Transverse colon (tissue), 4 donors: ENCODE results near the gene SLC1A1. TPM values are rescaled to one million over a fixed set of nuclear protein-coding genes. Genes with fewer than 3 reads are reported as not detected.

Experiments
- DNase-seq: peaks from one replicate; pipeline ENCODE4 v3.0.0-alpha.2; 2019
- H3K27ac ChIP-seq, 4 donors: fragments of 200-600 bp; sonication (generic); 2 replicates each; pipeline ENCODE4 v1.5.1; 2016 to 2018; ENCODE audit warnings: inconsistent platforms in 4 of 4
- H3K27me3 ChIP-seq: fragments of 200-600 bp; sonication (generic); 2 replicates; pipeline ENCODE4 v1.5.1; 2017; ENCODE audit warnings: inconsistent platforms
- H3K36me3 ChIP-seq, 4 donors: fragments of 200-600 bp; sonication (generic); 2 replicates each; pipeline ENCODE4 v1.5.1; 2017 to 2019; ENCODE audit warnings: inconsistent platforms in 4 of 4
- H3K4me1 ChIP-seq, 4 donors: fragments of 200-600 bp; sonication (generic); 2 replicates each; pipeline ENCODE4 v1.5.1; 2017 to 2020; ENCODE audit warnings: inconsistent platforms in 4 of 4
- H3K4me3 ChIP-seq, 4 donors: fragments of 200-600 bp; sonication (generic); 1 replicate in 1 of 4; 2 replicates in 3 of 4; pipeline versions ENCODE4 v1.5.1 to v1.6.1; 2017 to 2019; ENCODE audit warnings: inconsistent platforms in 4 of 4
- H3K9me3 ChIP-seq, 2 donors: fragments of 200-600 bp; sonication (generic); 2 replicates each; pipeline ENCODE4 v1.5.1; 2017 to 2019; ENCODE audit warnings: inconsistent platforms in 2 of 2
- EP300 ChIP-seq: sonication (generic); formaldehyde crosslinking; IDR thresholded peaks from one replicate; pipeline ENCODE4 v1.6.1; 2017; ENCODE audit warnings: antibody characterized with exemption, low read depth
- POLR2A ChIP-seq: fragments of 450-650 bp; IDR thresholded peaks from one replicate; pipeline ENCODE4 v1.6.1; 2016; ENCODE audit warnings: antibody characterized with exemption, mild to moderate bottlenecking, moderate library complexity
- POLR2AphosphoS5 ChIP-seq, 3 donors: sonication (generic); formaldehyde crosslinking; IDR thresholded peaks; one replicate each; pipeline ENCODE4 v1.6.1; 2016; ENCODE audit warnings: antibody characterized with exemption in 3 of 3
- WGBS, 2 donors: methylation state at CpG; one replicate each; pipeline ENCODE4 v1.1.5; 2018; ENCODE audit warnings: low coverage in 1 of 2; 5-methylcytosine and 5-hydroxymethylcytosine counted together
- in situ Hi-C, 4 donors: fragments of 200-750 bp; cut with MboI; loops; one replicate each; pipeline versions ENCODE4 v1.15.0 to v1.15.1; 2017; ENCODE audit warnings: low sequenced_read_pairs in 3 of 4, low pct_ligation_motif_present in 1 of 4, low pct_unique_long_range_greater_than_20kb in 1 of 4
- intact Hi-C: fragments of 100-400 bp; cut with DNase I; formaldehyde crosslinking; loops from one replicate; pipeline ENCODE4 v1.15.1; 2023; ENCODE audit warnings: low total_unique reads
- total RNA-seq, 4 donors: library from RNA; depleted of rRNA; stranded (reverse); fragments of >200 nt; gene quantifications; one replicate each; pipeline ENCODE4 v1.1.0, GENCODE V29; 2016
- TF ChIP-seq, protein P1 (sequence below), 5 experiments: fragments of 200-600 bp in 3 of 5; fragments of 450-650 bp in 2 of 5; sonication (generic) in 3 of 5; IDR thresholded peaks; 1 replicate in 2 of 5; 2 replicates in 3 of 5; pipeline ENCODE4 v1.5.1; 2016 to 2017; ENCODE audit warnings: antibody characterized with exemption in 5 of 5, inconsistent platforms in 3 of 5, mild to moderate bottlenecking in 2 of 5, moderate library complexity in 1 of 5

Gene SLC1A1
- total RNA-seq, 4 donors from 2014 or later: 0.80 to 63.2 (median 28.7) TPM

DNA sequence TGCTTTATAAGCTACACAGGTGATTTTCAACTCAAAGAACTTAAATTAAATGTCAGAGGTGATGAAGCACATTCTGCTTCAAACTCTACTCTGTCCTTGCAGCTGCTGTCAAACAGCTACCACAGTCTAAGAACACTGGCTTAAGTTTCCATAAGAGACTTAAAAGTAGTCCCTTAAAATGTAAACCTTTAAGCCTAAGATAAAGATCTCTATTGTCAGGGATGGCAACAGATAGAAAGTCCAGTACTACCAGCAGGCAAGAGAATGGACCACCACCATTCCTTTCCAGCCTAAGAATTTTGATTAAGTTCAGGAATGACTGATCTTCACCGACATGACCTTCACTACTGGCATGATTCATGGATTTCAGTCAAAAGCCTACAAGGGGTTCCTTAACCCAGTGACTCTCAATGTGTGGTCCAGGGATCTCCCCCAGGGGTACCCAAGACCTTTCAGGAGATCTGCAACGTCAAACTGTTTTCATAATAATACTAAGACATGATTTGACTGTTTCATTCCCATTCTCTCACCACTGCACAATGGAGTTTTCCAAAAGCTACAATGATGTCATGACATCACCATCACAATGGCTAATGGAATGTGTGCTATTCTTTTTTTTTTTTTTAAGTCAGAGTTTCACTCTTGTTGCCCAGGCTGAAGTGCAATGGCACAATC lies 130.8 kb downstream of the SLC1A1 start:
- H3K36me3 ChIP-seq: no peaks in the 10 kb centered on the region
- WGBS, 2 donors: 54 to 64% methylated on average over 2 of the region's 2 CpGs
- in situ Hi-C loops: no loop called here

DNA sequence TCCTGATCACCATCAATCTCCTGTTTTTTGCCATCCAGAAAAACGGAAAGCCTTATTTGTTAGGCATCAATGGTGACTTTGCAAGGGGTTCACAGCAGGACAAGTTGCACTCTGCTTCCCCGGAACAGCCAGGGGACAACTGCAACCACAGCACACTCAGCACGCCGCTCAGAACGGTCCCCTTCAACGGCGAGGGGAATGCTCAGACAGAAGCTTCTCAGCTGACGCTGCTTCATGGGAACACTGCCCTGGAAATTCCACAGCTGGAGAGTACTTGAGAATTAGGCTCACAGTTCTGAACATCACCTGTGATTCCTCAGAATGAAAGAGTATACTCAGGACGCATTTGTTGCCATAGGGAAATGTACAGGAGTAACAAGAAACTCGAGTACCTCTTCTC lies 131.7 kb downstream of the SLC1A1 start:
- whole genome bisulfite sequencing, 2 donors: 88% methylated on average over 4 to 10 of the region's 10 CpGs
- no peak overlapping the region for H3K27ac ChIP-seq
- in situ Hi-C loops: no loop called here
- intact Hi-C loops: no loop called here
- no peak overlapping the region for H3K4me3 ChIP-seq
- no peak for DNase-seq
- H3K4me1 ChIP-seq: no peaks in the 10 kb centered on the region
- TF ChIP-seq, protein P1, sequence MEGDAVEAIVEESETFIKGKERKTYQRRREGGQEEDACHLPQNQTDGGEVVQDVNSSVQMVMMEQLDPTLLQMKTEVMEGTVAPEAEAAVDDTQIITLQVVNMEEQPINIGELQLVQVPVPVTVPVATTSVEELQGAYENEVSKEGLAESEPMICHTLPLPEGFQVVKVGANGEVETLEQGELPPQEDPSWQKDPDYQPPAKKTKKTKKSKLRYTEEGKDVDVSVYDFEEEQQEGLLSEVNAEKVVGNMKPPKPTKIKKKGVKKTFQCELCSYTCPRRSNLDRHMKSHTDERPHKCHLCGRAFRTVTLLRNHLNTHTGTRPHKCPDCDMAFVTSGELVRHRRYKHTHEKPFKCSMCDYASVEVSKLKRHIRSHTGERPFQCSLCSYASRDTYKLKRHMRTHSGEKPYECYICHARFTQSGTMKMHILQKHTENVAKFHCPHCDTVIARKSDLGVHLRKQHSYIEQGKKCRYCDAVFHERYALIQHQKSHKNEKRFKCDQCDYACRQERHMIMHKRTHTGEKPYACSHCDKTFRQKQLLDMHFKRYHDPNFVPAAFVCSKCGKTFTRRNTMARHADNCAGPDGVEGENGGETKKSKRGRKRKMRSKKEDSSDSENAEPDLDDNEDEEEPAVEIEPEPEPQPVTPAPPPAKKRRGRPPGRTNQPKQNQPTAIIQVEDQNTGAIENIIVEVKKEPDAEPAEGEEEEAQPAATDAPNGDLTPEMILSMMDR (IDR thresholded peaks at IDR 0.05): no peak
- TF ChIP-seq EP300 (no peak), POLR2AphosphoS5 (IDR thresholded peaks at IDR 0.05) (no peak), POLR2A (no peak)
- no peaks in the 10 kb centered on the region for H3K27me3 ChIP-seq
- H3K36me3 ChIP-seq: no peaks in the 10 kb centered on the region
- no peaks in the 10 kb centered on the region for H3K9me3 ChIP-seq

More for the DNA sequence above, 130.8 kb downstream of the SLC1A1 start:
- DNase-seq: no peak
- TF ChIP-seq EP300 (no peak), POLR2AphosphoS5 (IDR thresholded peaks at IDR 0.05) (no peak)
- TF ChIP-seq, protein P1 (IDR thresholded peaks at IDR 0.05): no peak
- intact Hi-C loops: no loop called here
- Histone ChIP-seq H3K27ac (no peak overlapping the region), H3K4me1 (no peaks in the 10 kb centered on the region), H3K27me3 (no peaks in the 10 kb centered on the region), H3K9me3 (no peaks in the 10 kb centered on the region), H3K4me3 (no peak overlapping the region)

DNA sequence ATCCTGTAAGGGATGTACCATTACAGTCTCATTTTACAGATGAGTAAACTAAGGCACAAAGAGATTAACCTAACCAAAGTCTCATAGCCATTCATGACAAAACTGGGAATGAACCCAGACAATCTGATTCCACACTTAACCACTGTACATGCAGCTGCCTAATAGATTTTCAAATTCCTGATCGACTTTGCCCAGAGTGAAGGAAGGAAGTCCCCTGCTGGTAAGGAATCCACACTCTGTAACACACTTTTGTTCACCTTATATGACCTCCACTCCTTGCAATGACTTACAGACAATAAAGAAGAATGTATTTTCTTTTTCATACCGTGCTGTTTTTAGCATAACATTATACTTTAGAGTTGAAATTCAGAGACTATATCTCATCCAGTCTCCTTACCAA lies 140.6 kb downstream of the SLC1A1 start:
- intact Hi-C loops: no loop called here
- TF ChIP-seq, protein P1 (IDR thresholded peaks at IDR 0.05): no peak
- TF ChIP-seq POLR2AphosphoS5 (IDR thresholded peaks at IDR 0.05) (no peak), EP300 (no peak), POLR2A (no peak)
- in situ Hi-C loops: loop anchor here in 3 of 4 donors (25.0 kb wide), 1 partner anchor 244 kb away; no protein-coding TSS in a partner anchor
- Histone ChIP-seq H3K36me3 (no peaks in the 10 kb centered on the region), H3K27ac (no peak overlapping the region), H3K27me3 (no peaks in the 10 kb centered on the region), H3K4me1 (no peaks in the 10 kb centered on the region), H3K9me3 (no peaks in the 10 kb centered on the region), H3K4me3 (no peak overlapping the region)
- whole genome bisulfite sequencing, 2 donors: 24 to 59% methylated on average over 2 of the region's 2 CpGs
- no peak for DNase-seq

Other genes starting within 250 kb of the SLC1A1 start
- 10 to 100 TPM; 13.5 to 36.2 (median 28.8) TPM for gene GLIS3, start 190.4 kb upstream of the SLC1A1 start, total RNA-seq
- 10 to 100 TPM in 3 of 4 donors, 1 to 10 TPM in 1; 7.1 to 22.7 (median 16.3) TPM for gene PLPP6, start 171.8 kb downstream of the SLC1A1 start, total RNA-seq
- gene SPATA6L, start 176.0 kb downstream of the SLC1A1 start, total RNA-seq: 10 to 100 TPM in 1 of 4 donors, 1 to 10 TPM in 2, not detected in 1; 1.9 to 13.2 (median 5.5) TPM
- 10 to 100 TPM; 12.0 to 28.7 (median 20.0) TPM for gene CDC37L1, start 189.1 kb downstream of the SLC1A1 start, total RNA-seq